Mucosa of rectum (tissue), 2 donors: ENCODE measurements around the gene CLDN20.
A peak's percentile ranks its signal among the peaks of the same experiment; 100 is the strongest.

ENCODE experiments used
- H3K27ac ChIP-seq, 2 donors: one replicate each; pipeline ENCODE4 v1.7.0; 2013; ENCODE audit warnings: inconsistent platforms in 2 of 2, low read depth in 2 of 2, low read length in 2 of 2
- H3K27me3 ChIP-seq, 2 donors: one replicate each; pipeline ENCODE4 v1.7.0; 2013; ENCODE audit warnings: low read length in 2 of 2; ENCODE audit not compliant: control insufficient read depth in 2 of 2, insufficient read depth in 2 of 2
- H3K36me3 ChIP-seq, 2 donors: one replicate each; pipeline ENCODE4 v1.7.0; 2013; ENCODE audit warnings: low read length in 2 of 2; ENCODE audit not compliant: control insufficient read depth in 2 of 2, insufficient read depth in 2 of 2
- H3K4me1 ChIP-seq, 2 donors: one replicate each; pipeline ENCODE4 v1.7.0; 2013; ENCODE audit warnings: low read length in 2 of 2, mild to moderate bottlenecking in 1 of 2; ENCODE audit not compliant: control insufficient read depth in 2 of 2, insufficient read depth in 2 of 2
- H3K4me3 ChIP-seq, 2 donors: one replicate each; pipeline ENCODE4 v1.7.0; 2013; ENCODE audit warnings: low read length in 2 of 2
- H3K9ac ChIP-seq, 2 donors: one replicate each; pipeline ENCODE4 v1.7.0; 2013; ENCODE audit warnings: low read length in 2 of 2, low read depth in 1 of 2, mild to moderate bottlenecking in 1 of 2
- H3K9me3 ChIP-seq, 2 donors: one replicate each; pipeline ENCODE4 v1.7.0; 2013; ENCODE audit warnings: low read length in 2 of 2; ENCODE audit not compliant: control insufficient read depth in 2 of 2
- donor health status: healthy.
- donor health status: Normal muscosa, but diverticular disease.

CLDN20 gene

GRCh38 chr6:155315516-155315871, 51.7 kb downstream of the CLDN20 start:
- Histone ChIP-seq H3K36me3 (peaks cover 0 to 2% of the 10 kb centered on the region in 2 donors), H3K27me3 (no peaks in the 10 kb centered on the region), H3K27ac (peak overlapping the region; percentile 78 to 79), H3K9ac (peak overlapping the region in 1 of 2 donors; percentile 6), H3K4me1 (peaks cover 5 to 6% of the 10 kb centered on the region in 2 donors), H3K4me3 (peak overlapping the region; percentile 94 to 100), H3K9me3 (no peaks in the 10 kb centered on the region)

GRCh38 chr6:155316419-155316818, 52.6 kb downstream of the CLDN20 start:
- H3K27ac ChIP-seq = no peak overlapping the region
- H3K9ac ChIP-seq = no peak overlapping the region
- no peaks in the 10 kb centered on the region for H3K9me3 ChIP-seq
- H3K4me1 ChIP-seq = peaks cover 5 to 6% of the 10 kb centered on the region in 2 donors
- no peak overlapping the region for H3K4me3 ChIP-seq
- H3K36me3 ChIP-seq = no peaks in the 10 kb centered on the region
- H3K27me3 ChIP-seq = no peaks in the 10 kb centered on the region

- Histone ChIP-seq H3K9ac (no peak overlapping the region), H3K27me3 (no peaks in the 10 kb centered on the region), H3K36me3 (no peaks in the 10 kb centered on the region), H3K4me1 (peaks cover 5 to 6% of the 10 kb centered on the region in 2 donors), H3K27ac (no peak overlapping the region), H3K4me3 (no peak overlapping the region), H3K9me3 (no peaks in the 10 kb centered on the region)
These were observed 53.4 kb downstream of the CLDN20 start for GRCh38 chr6:155317186-155317585.

GRCh38 chr6:155319902-155320301, 56.1 kb downstream of the CLDN20 start:
- H3K9ac ChIP-seq = no peak overlapping the region
- no peaks in the 10 kb centered on the region for H3K36me3 ChIP-seq
- no peak overlapping the region for H3K27ac ChIP-seq

GRCh38 chr6:155324172-155324571, 60.4 kb downstream of the CLDN20 start:
- no peaks in the 10 kb centered on the region for H3K4me1 ChIP-seq
- no peaks in the 10 kb centered on the region for H3K36me3 ChIP-seq
- no peaks in the 10 kb centered on the region for H3K9me3 ChIP-seq
- no peak overlapping the region for H3K9ac ChIP-seq
- H3K27me3 ChIP-seq = no peaks in the 10 kb centered on the region
- H3K27ac ChIP-seq = no peak overlapping the region
- H3K4me3 ChIP-seq = no peak overlapping the region

More at GRCh38 chr6:155319902-155320301, 56.1 kb downstream of the CLDN20 start:
- no peaks in the 10 kb centered on the region for H3K27me3 ChIP-seq
- peaks cover 0 to 4% of the 10 kb centered on the region in 2 donors for H3K4me1 ChIP-seq
- peak overlapping the region in 1 of 2 donors; percentile 33 for H3K4me3 ChIP-seq
- no peaks in the 10 kb centered on the region for H3K9me3 ChIP-seq

- no peaks in the 10 kb centered on the region for H3K36me3 ChIP-seq
- no peaks in the 10 kb centered on the region for H3K4me1 ChIP-seq
These were observed 61.2 kb downstream of the CLDN20 start for GRCh38 chr6:155324993-155325392.

GRCh38 chr6:155325700-155326516, 62.1 kb downstream of the CLDN20 start:
- H3K27me3 ChIP-seq = no peaks in the 10 kb centered on the region
- H3K9me3 ChIP-seq = no peaks in the 10 kb centered on the region
- no peaks in the 10 kb centered on the region for H3K36me3 ChIP-seq
- H3K9ac ChIP-seq = no peak overlapping the region
- H3K4me3 ChIP-seq = no peak overlapping the region
- no peaks in the 10 kb centered on the region for H3K4me1 ChIP-seq
- H3K27ac ChIP-seq = no peak overlapping the region

More at GRCh38 chr6:155324993-155325392, 61.2 kb downstream of the CLDN20 start:
- Histone ChIP-seq H3K4me3 (no peak overlapping the region), H3K9me3 (no peaks in the 10 kb centered on the region), H3K27ac (no peak overlapping the region), H3K9ac (no peak overlapping the region), H3K27me3 (no peaks in the 10 kb centered on the region)
